Spleen (tissue), 11 donors: Measurements from ENCODE around the gene KCNC3. TPM values are rescaled to one million over a fixed set of nuclear protein-coding genes. Genes with fewer than 3 reads are reported as not detected.

Experiments
- DNase-seq: peaks from one replicate; pipeline ENCODE4 v3.0.0-alpha.2; 2020
- H3K27ac ChIP-seq, 8 donors: fragments of 200-600 bp; sonication (generic) in 7 of 8; 1 replicate in 4 of 8; 2 replicates in 4 of 8; pipeline versions ENCODE4 v1.5.0 to v1.8.0; 2016 to 2021; ENCODE audit warnings: inconsistent platforms in 4 of 8, mild to moderate bottlenecking in 4 of 8, moderate library complexity in 1 of 8
- H3K27me3 ChIP-seq, 7 donors: fragments of 200-600 bp; sonication (generic) in 6 of 7; replicated peaks in 1 of 7; 1 replicate in 4 of 7; 2 replicates in 3 of 7; pipeline versions ENCODE4 v1.5.0 to v1.8.0; 2016 to 2021; ENCODE audit warnings: inconsistent platforms in 3 of 7, mild to moderate bottlenecking in 1 of 7
- H3K36me3 ChIP-seq, 6 donors: fragments of 200-600 bp; sonication (generic) in 5 of 6; 1 replicate in 4 of 6; 2 replicates in 2 of 6; pipeline versions ENCODE4 v1.5.0 to v1.8.0; 2016 to 2021; ENCODE audit warnings: inconsistent platforms in 2 of 6
- H3K4me1 ChIP-seq, 6 donors: fragments of 200-600 bp; sonication (generic) in 5 of 6; 1 replicate in 3 of 6; 2 replicates in 3 of 6; pipeline versions ENCODE4 v1.5.0 to v1.8.0; 2016 to 2021; ENCODE audit warnings: inconsistent platforms in 3 of 6
- H3K4me3 ChIP-seq, 8 donors: fragments of 200-600 bp; sonication (generic) in 7 of 8; 1 replicate in 4 of 8; 2 replicates in 4 of 8; pipeline versions ENCODE4 v1.5.0 to v1.8.0; 2016 to 2021; ENCODE audit warnings: inconsistent platforms in 4 of 8, mild to moderate bottlenecking in 4 of 8, moderate library complexity in 2 of 8
- H3K9me3 ChIP-seq, 8 donors: fragments of 200-600 bp; sonication (generic) in 7 of 8; 1 replicate in 4 of 8; 2 replicates in 4 of 8; pipeline versions ENCODE4 v1.5.0 to v1.8.0; 2016 to 2021; ENCODE audit warnings: inconsistent platforms in 4 of 8
- CTCF ChIP-seq, 11 experiments: fragments of 200-600 bp in 7 of 11; fragments of 450-650 bp in 4 of 11; sonication (generic) in 4 of 11; IDR thresholded peaks in 8 of 11; conservative IDR thresholded peaks in 3 of 11; 1 replicate in 7 of 11; 2 replicates in 4 of 11; pipeline versions ENCODE4 v1.4.0 to v1.8.0; 2016 to 2021; ENCODE audit warnings: antibody characterized with exemption in 11 of 11, inconsistent platforms in 4 of 11, mild to moderate bottlenecking in 1 of 11
- POLR2A ChIP-seq, 3 donors: fragments of 450-650 bp; IDR thresholded peaks; one replicate each; pipeline ENCODE4 v1.5.1; 2017; ENCODE audit warnings: antibody characterized with exemption in 3 of 3, mild to moderate bottlenecking in 1 of 3
- POLR2AphosphoS5 ChIP-seq, 3 donors: sonication (generic); formaldehyde crosslinking; IDR thresholded peaks; one replicate each; pipeline ENCODE4 v1.5.1; 2017; ENCODE audit warnings: antibody characterized with exemption in 3 of 3
- WGBS, 5 donors: extraction: QIAGEN DNeasy Blood & Tissue Kit in 3 of 5; methylation state at CpG; one replicate each; pipeline versions ENCODE4 v1.1.5 to v1.1.7; 2013 to 2018; 5-methylcytosine and 5-hydroxymethylcytosine counted together
- intact Hi-C: fragments of 100-400 bp; cut with DNase I; formaldehyde crosslinking; loops from one replicate; pipeline ENCODE4 v1.15.0; 2023; ENCODE audit warnings: low total_unique reads
- polyA plus RNA-seq, 3 donors: library from polyadenylated mRNA; stranded (reverse); fragments of 200-250 nt; gene quantifications; one replicate each; pipeline ENCODE4 v1.2.1, GENCODE V29; 2013
- total RNA-seq, 7 donors: library from RNA; depleted of rRNA in 3 of 7; stranded (reverse); fragments of >200 nt in 3 of 7; fragmentation: NEBNext Ultra II Directional in 4 of 7; extraction: Animal tissue kit (Norgen Biotek cat#: 25700) in 4 of 7; gene quantifications; one replicate each; pipeline versions ENCODE4 v1.1.0 to v1.2.1, GENCODE V29; 2016 to 2021
- donor health status: healthy with polysubstance abuse.
- donor health status: DM: no; HTN: no; CAD: no; lungs with moderate emphysema.
- donor health status: DM: no; HTN: no; CAD: no.
- donor health status: Bipolar disorder and iron deficiency.
- donor health status: healthy.
- donor health status: DM: no; HTN: no; CAD: no.
- donor health status: DM: yes; HTN: yes; CAD: no.

Gene KCNC3
- total and polyA plus RNA-seq, 10 donors = 0.72 to 20.8 (median 5.2) TPM

GRCh38 chr19:50264483-50265186, 64.5 kb downstream of the KCNC3 start:
- intact Hi-C loops = no loop called here
- WGBS, 5 donors = 69 to 78% (median 76%) methylated on average over 7 to 8 of the region's 8 CpGs
- Histone ChIP-seq H3K27ac (no peak overlapping the region), H3K9me3 (no peaks in the 10 kb centered on the region), H3K36me3 (no peaks in the 10 kb centered on the region), H3K4me1 (no peaks in the 10 kb centered on the region), H3K27me3 (peaks cover 0 to 42% (median 0%) of the 10 kb centered on the region in 7 donors), H3K4me3 (no peak overlapping the region)
- TF ChIP-seq CTCF (IDR thresholded peaks at IDR 0.05 in 8 of 11, conservative IDR thresholded peaks at IDR 0.05 in 3 of 11) (no peak), POLR2AphosphoS5 (IDR thresholded peaks at IDR 0.05) (no peak), POLR2A (IDR thresholded peaks at IDR 0.05) (no peak)
- DNase-seq = no peak

GRCh38 chr19:50263176-50263575, 66.0 kb downstream of the KCNC3 start:
- 88 to 96% (median 93%) methylated on average over 8 of the region's 8 CpGs for WGBS, 5 donors
- H3K27me3 ChIP-seq = peaks cover 0 to 35% (median 0%) of the 10 kb centered on the region in 7 donors
- H3K9me3 ChIP-seq = peaks cover 0 to 4% (median 0%) of the 10 kb centered on the region in 8 donors
- H3K4me3 ChIP-seq = no peak overlapping the region
- TF ChIP-seq POLR2A (IDR thresholded peaks at IDR 0.05) (no peak), CTCF (IDR thresholded peaks at IDR 0.05 in 8 of 11, conservative IDR thresholded peaks at IDR 0.05 in 3 of 11) (no peak), POLR2AphosphoS5 (IDR thresholded peaks at IDR 0.05) (no peak)
- no peak for DNase-seq
- intact Hi-C loops = no loop called here
- no peak overlapping the region for H3K27ac ChIP-seq
- no peaks in the 10 kb centered on the region for H3K36me3 ChIP-seq
- no peaks in the 10 kb centered on the region for H3K4me1 ChIP-seq

Other genes starting within 250 kb of the KCNC3 start
- gene IZUMO2, start 166.1 kb downstream of the KCNC3 start, total RNA-seq = not detected
- not detected for gene IZUMO2, start 166.1 kb downstream of the KCNC3 start, polyA plus RNA-seq
- 1 to 10 TPM in 2 of 7 donors, under 1 TPM in 4, not detected in 1; 0.11 to 1.5 (median 0.30) TPM for gene MYH14, start 125.8 kb downstream of the KCNC3 start, total RNA-seq
- gene MYH14, start 125.8 kb downstream of the KCNC3 start, polyA plus RNA-seq = under 1 TPM; 0.04 to 0.45 (median 0.08) TPM
- 1 to 10 TPM; 1.5 to 3.4 (median 2.3) TPM for gene NAPSA, start 36.3 kb upstream of the KCNC3 start, total RNA-seq
- gene NAPSA, start 36.3 kb upstream of the KCNC3 start, polyA plus RNA-seq = 1 to 10 TPM; 4.5 to 6.4 (median 5.0) TPM
- gene NR1H2, start 47.1 kb upstream of the KCNC3 start, total RNA-seq = 10 to 100 TPM; 59.9 to 96.0 (median 84.8) TPM
- gene NR1H2, start 47.1 kb upstream of the KCNC3 start, polyA plus RNA-seq = 10 to 100 TPM; 53.1 to 75.5 (median 55.8) TPM
- gene POLD1, start 55.0 kb upstream of the KCNC3 start, total RNA-seq = 10 to 100 TPM; 26.5 to 39.9 (median 28.2) TPM
- 10 to 100 TPM; 50.9 to 66.6 (median 66.5) TPM for gene POLD1, start 55.0 kb upstream of the KCNC3 start, polyA plus RNA-seq
- gene SPIB, start 89.6 kb upstream of the KCNC3 start, total RNA-seq = 10 to 100 TPM; 22.1 to 76.6 (median 34.4) TPM
- 10 to 100 TPM; 55.5 to 90.5 (median 86.1) TPM for gene SPIB, start 89.6 kb upstream of the KCNC3 start, polyA plus RNA-seq
- 1 to 10 TPM in 1 of 7 donors, under 1 TPM in 4, not detected in 2; 0.28 to 1.5 (median 0.40) TPM for gene MYBPC2, start 103.5 kb upstream of the KCNC3 start, total RNA-seq
- 1 to 10 TPM in 1 of 3 donors, under 1 TPM in 2; 0.33 to 1.7 (median 0.45) TPM for gene MYBPC2, start 103.5 kb upstream of the KCNC3 start, polyA plus RNA-seq
- 10 to 100 TPM; 53.0 to 72.6 (median 62.5) TPM for gene EMC10, start 147.1 kb upstream of the KCNC3 start, total RNA-seq
- 10 to 100 TPM; 31.0 to 61.1 (median 50.5) TPM for gene EMC10, start 147.1 kb upstream of the KCNC3 start, polyA plus RNA-seq
- under 1 TPM in 1 of 7 donors, not detected in 6; 0.61 TPM for gene GARIN5A, start 147.5 kb upstream of the KCNC3 start, total RNA-seq
- gene GARIN5A, start 147.5 kb upstream of the KCNC3 start, polyA plus RNA-seq = 1 to 10 TPM in 1 of 3 donors, under 1 TPM in 2; 0.42 to 1.4 (median 0.48) TPM
- gene JOSD2, start 181.8 kb upstream of the KCNC3 start, total RNA-seq = 10 to 100 TPM; 21.4 to 32.1 (median 29.0) TPM
- 10 to 100 TPM; 39.2 to 54.3 (median 42.4) TPM for gene JOSD2, start 181.8 kb upstream of the KCNC3 start, polyA plus RNA-seq
- gene ASPDH, start 184.5 kb upstream of the KCNC3 start, total RNA-seq = not detected
- not detected for gene ASPDH, start 184.5 kb upstream of the KCNC3 start, polyA plus RNA-seq
- 1 to 10 TPM in 4 of 7 donors, under 1 TPM in 3; 0.20 to 2.3 (median 1.0) TPM for gene LRRC4B, start 239.1 kb upstream of the KCNC3 start, total RNA-seq
- gene LRRC4B, start 239.1 kb upstream of the KCNC3 start, polyA plus RNA-seq = 1 to 10 TPM in 1 of 3 donors, under 1 TPM in 2; 0.30 to 1.0 (median 0.90) TPM